H1 (cell line): ENCODE measurements around the gene RSF1. TPM values are rescaled to one million over a fixed set of nuclear protein-coding genes. Genes with fewer than 3 reads are reported as not detected.

Source experiments
- BRCA1 ChIP-seq: IDR thresholded peaks from 2 replicates; pipeline ENCODE4 v1.6.1; 2012; ENCODE audit warnings: low read depth, low read length, improper control_type of control experiment
- RXRA ChIP-seq: IDR thresholded peaks from 2 replicates; pipeline ENCODE4 v1.6.1; 2011; ENCODE audit warnings: low read depth, mild to moderate bottlenecking, low read length, moderate library complexity; ENCODE audit not compliant: insufficient read depth
- SIN3A ChIP-seq, 2 experiments: IDR thresholded peaks in 1 of 2; conservative IDR thresholded peaks in 1 of 2; 2 replicates each; pipeline ENCODE4 v1.6.1; 2011 to 2012; ENCODE audit warnings: low read length in 2 of 2, improper control_type of control experiment in 1 of 2, low read depth in 1 of 2, mild to moderate bottlenecking in 1 of 2
- TAF7 ChIP-seq: optimal IDR thresholded peaks from 2 replicates; pipeline ENCODE3; 2011; ENCODE audit warnings: low read depth, mild to moderate bottlenecking, inconsistent platforms, low read length, moderate library complexity, borderline replicate concordance
- TBP ChIP-seq: IDR thresholded peaks from 2 replicates; pipeline ENCODE4 v1.6.1; 2011; ENCODE audit warnings: low read depth, low read length, improper control_type of control experiment
- polyA plus RNA-seq, 7 experiments: library from polyadenylated mRNA; depleted of rRNA in 3 of 7; stranded (reverse) in 5 of 7; unstranded in 2 of 7; fragments of >200 nt in 5 of 7; fragments of 200-250 nt in 2 of 7; gene quantifications; 1 replicate in 5 of 7; 2 replicates in 1 of 7; 4 replicates in 1 of 7; pipeline versions ENCODE4 v1.2.1 to v1.2.3, GENCODE V29; 2011 to 2013; ENCODE audit warnings: missing spikeins in 2 of 7, mixed read lengths in 2 of 7
- total RNA-seq: library from RNA; stranded (reverse); fragmentation: NEBNext Ultra II Directional; extraction: Animal tissue kit (Norgen Biotek cat#: 25700); gene quantifications from 2 replicates; pipeline ENCODE4 v1.2.1, GENCODE V29; 2021
- TF ChIP-seq, protein P1 (sequence below): fragments of 300-600 bp; sonication (generic); IDR thresholded peaks from 2 replicates; pipeline ENCODE4 v1.7.1; 2012; ENCODE audit warnings: low read length, moderate library complexity, mild to moderate bottlenecking, inconsistent platforms; ENCODE audit not compliant: insufficient replicate concordance
- TF ChIP-seq, protein P2 (sequence below): IDR thresholded peaks from 2 replicates; pipeline ENCODE4 v1.6.1; 2012; ENCODE audit warnings: low read length, inconsistent platforms

RSF1 gene
- total and polyA plus RNA-seq, 2 of the 8 experiments (the other 6 are each of a cell fraction or from before 2014, with no cell fraction given) = 17.8 to 87.9 TPM

DNA sequence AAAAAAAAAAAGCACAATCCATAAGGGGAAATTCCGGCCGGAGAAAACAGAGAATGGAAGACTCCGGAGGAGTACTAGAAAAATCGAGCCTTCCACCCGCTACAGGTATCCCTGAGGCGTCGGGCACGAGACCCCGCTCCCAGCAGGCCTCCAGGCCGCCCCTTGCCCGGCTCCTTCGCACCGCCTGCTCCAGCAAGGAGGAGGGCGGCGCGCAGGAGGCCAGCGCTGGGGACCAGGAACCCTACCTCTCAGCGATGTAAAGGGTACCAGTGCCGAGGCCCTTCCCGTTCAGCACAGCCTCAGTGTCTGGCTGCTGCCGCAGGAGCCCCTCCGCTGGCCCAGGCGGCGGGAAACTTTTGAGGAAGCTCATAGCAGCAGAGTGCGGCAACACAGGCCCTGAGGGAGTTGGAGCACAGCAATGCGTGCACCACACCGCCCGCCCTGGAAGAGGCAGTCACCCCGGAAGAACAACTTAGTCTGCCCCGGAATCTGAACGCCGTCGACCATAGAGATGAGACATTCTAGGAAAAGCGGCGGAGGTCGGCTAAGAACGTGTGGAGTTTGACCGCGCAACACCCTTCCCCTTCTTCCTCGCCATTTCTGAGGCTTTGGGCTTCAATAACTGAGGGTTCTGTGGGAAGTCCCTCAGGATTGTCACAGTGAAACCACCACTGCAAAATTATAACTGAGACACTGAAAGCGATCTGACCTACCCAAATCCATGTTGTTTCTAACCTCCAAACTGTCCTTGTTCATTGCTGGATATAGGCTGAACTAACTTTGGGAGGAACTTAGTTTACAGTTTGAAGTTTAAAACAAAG lies 183.0 kb downstream of the RSF1 start, which contains the start of gene CLNS1A (continued):
- TF ChIP-seq, protein P1, sequence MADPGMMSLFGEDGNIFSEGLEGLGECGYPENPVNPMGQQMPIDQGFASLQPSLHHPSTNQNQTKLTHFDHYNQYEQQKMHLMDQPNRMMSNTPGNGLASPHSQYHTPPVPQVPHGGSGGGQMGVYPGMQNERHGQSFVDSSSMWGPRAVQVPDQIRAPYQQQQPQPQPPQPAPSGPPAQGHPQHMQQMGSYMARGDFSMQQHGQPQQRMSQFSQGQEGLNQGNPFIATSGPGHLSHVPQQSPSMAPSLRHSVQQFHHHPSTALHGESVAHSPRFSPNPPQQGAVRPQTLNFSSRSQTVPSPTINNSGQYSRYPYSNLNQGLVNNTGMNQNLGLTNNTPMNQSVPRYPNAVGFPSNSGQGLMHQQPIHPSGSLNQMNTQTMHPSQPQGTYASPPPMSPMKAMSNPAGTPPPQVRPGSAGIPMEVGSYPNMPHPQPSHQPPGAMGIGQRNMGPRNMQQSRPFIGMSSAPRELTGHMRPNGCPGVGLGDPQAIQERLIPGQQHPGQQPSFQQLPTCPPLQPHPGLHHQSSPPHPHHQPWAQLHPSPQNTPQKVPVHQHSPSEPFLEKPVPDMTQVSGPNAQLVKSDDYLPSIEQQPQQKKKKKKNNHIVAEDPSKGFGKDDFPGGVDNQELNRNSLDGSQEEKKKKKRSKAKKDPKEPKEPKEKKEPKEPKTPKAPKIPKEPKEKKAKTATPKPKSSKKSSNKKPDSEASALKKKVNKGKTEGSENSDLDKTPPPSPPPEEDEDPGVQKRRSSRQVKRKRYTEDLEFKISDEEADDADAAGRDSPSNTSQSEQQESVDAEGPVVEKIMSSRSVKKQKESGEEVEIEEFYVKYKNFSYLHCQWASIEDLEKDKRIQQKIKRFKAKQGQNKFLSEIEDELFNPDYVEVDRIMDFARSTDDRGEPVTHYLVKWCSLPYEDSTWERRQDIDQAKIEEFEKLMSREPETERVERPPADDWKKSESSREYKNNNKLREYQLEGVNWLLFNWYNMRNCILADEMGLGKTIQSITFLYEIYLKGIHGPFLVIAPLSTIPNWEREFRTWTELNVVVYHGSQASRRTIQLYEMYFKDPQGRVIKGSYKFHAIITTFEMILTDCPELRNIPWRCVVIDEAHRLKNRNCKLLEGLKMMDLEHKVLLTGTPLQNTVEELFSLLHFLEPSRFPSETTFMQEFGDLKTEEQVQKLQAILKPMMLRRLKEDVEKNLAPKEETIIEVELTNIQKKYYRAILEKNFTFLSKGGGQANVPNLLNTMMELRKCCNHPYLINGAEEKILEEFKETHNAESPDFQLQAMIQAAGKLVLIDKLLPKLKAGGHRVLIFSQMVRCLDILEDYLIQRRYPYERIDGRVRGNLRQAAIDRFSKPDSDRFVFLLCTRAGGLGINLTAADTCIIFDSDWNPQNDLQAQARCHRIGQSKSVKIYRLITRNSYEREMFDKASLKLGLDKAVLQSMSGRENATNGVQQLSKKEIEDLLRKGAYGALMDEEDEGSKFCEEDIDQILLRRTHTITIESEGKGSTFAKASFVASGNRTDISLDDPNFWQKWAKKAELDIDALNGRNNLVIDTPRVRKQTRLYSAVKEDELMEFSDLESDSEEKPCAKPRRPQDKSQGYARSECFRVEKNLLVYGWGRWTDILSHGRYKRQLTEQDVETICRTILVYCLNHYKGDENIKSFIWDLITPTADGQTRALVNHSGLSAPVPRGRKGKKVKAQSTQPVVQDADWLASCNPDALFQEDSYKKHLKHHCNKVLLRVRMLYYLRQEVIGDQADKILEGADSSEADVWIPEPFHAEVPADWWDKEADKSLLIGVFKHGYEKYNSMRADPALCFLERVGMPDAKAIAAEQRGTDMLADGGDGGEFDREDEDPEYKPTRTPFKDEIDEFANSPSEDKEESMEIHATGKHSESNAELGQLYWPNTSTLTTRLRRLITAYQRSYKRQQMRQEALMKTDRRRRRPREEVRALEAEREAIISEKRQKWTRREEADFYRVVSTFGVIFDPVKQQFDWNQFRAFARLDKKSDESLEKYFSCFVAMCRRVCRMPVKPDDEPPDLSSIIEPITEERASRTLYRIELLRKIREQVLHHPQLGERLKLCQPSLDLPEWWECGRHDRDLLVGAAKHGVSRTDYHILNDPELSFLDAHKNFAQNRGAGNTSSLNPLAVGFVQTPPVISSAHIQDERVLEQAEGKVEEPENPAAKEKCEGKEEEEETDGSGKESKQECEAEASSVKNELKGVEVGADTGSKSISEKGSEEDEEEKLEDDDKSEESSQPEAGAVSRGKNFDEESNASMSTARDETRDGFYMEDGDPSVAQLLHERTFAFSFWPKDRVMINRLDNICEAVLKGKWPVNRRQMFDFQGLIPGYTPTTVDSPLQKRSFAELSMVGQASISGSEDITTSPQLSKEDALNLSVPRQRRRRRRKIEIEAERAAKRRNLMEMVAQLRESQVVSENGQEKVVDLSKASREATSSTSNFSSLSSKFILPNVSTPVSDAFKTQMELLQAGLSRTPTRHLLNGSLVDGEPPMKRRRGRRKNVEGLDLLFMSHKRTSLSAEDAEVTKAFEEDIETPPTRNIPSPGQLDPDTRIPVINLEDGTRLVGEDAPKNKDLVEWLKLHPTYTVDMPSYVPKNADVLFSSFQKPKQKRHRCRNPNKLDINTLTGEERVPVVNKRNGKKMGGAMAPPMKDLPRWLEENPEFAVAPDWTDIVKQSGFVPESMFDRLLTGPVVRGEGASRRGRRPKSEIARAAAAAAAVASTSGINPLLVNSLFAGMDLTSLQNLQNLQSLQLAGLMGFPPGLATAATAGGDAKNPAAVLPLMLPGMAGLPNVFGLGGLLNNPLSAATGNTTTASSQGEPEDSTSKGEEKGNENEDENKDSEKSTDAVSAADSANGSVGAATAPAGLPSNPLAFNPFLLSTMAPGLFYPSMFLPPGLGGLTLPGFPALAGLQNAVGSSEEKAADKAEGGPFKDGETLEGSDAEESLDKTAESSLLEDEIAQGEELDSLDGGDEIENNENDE = no peak
- peak in 1 of 2 experiments; percentile 76; a peak in 3 of 4 replicates for TF ChIP-seq SIN3A (conservative IDR thresholded peaks at IDR 0.05 in 1 of 2, IDR thresholded peaks at IDR 0.05 in 1 of 2; ENCODE audit: low read depth in 1 of 2, low read length in 2 of 2)
- TF ChIP-seq TBP = peak; percentile 94
- no peak; the same call in 1 of the 2 replicates for TF ChIP-seq BRCA1
- peak; percentile 90 for TF ChIP-seq TAF7
- TF ChIP-seq RXRA = no peak
- TF ChIP-seq, protein P2, sequence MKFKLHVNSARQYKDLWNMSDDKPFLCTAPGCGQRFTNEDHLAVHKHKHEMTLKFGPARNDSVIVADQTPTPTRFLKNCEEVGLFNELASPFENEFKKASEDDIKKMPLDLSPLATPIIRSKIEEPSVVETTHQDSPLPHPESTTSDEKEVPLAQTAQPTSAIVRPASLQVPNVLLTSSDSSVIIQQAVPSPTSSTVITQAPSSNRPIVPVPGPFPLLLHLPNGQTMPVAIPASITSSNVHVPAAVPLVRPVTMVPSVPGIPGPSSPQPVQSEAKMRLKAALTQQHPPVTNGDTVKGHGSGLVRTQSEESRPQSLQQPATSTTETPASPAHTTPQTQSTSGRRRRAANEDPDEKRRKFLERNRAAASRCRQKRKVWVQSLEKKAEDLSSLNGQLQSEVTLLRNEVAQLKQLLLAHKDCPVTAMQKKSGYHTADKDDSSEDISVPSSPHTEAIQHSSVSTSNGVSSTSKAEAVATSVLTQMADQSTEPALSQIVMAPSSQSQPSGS = no peak
